Stimulated activated CD8-positive, alpha-beta memory T cell treated with anti-CD3 and anti-CD28 coated beads, Interleukin-12 subunit alpha, Interleukin-12 subunit beta, amount 100 ng/mL, for 1 hour (primary cell): ENCODE measurements around the gene TCP11L2.
A peak's percentile ranks its signal among the peaks of the same experiment; 100 is the strongest.
"Not testable (repeated sequence)": the region's sequence is repeated elsewhere in the genome, so short reads cannot be mapped to it uniquely, and the experiment has no call there.

Source experiments
- DNase-seq: peaks from one replicate; pipeline ENCODE4 v3.0.0-alpha.2; 2020; ENCODE audit warnings: low read depth

The TCP11L2 gene

DNA sequence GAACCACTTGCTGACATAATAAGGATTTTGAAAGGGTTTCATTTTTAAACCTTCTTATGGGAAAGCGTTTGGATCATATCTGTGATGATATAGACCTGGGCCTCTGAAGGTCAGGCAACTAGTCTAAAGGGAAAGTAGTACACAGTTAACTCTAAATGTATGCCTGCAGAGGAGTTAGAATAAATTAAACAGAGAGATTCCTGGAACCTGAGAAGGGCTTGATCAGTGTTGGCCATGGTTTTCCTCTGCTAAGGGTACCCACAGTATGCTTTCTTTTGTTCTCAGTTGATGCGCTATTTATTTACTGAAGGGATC is 40.6 kb downstream of the TCP11L2 start:
- DNase-seq = no peak

DNA sequence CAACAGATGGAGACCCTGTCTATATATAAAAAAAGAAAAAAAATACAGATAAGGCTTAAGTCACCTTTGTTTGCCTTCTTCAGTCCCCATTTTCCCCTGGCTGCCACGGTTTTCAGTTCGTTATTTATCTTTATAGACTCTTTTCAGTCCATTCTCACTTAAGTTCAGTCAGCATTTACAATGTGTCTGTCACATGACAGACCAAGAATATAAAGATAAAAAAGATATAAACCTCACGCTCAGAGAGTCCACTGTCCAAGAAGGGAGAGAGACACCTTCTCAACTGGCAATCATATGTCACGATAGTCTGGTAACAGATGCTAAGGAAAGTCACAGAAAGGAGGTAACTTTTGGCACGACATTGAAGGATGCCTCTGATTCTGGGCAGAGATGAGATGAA is 41.6 kb downstream of the TCP11L2 start:
- no peak for DNase-seq

DNA sequence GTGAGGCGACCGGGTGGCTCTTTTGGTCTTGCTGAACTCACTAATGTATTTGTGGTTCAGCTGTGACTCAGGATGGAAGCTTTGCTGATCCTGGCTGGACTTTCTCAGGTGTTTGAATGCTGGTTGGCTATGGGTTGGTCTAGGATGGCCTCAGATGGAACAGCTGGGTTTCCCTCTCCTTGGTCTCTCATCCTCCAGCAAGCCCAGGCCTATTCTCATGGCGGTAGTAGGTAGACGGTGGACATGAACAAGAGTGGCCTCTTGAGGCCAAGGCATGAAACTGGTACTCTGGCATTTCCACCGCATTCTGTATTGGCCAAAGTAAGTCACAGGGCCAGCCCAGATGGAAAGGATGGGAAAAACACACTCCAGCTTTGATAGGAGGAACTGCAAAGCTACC is 43.2 kb downstream of the TCP11L2 start:
- no peak for DNase-seq

DNA sequence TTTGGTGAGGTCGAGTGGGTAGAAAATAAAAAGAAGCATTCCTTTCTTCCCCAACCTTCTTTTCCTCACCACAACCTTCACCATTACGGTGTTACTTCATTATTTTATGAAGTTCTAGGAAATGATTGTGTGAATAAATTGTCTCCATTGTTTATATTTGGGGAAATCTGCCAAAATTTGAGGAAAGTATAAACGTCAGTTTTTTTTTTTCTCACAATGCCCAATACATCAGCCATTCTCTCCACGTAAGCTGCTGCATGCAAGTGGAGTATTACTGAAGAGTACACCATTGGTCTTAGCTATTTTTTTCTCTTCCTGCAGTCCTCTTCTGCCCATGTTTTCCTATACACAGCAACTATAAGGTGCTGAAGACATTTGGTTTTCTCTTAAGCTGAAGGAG is 45.9 kb downstream of the TCP11L2 start:
- no peak for DNase-seq

DNA sequence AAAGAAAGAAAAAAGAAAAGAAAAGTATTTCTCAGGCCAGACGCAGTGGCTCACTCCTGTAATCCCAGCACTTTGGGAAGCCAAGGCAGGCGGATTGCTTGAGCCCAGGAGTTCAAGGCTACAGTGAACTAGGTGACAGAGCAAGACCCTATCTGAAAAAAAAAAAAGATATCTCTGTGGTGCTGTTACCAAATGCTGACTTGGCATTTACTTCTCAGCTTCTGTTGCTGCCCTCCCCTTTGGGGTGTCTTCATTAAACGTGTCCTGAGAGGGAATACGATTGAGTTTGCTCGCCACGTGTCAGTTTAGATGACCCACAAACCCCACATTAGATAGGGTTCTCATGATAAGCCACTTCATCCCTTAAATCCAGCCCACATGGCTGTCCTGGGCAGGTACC is 50.6 kb downstream of the TCP11L2 start:
- no peak for DNase-seq

DNA sequence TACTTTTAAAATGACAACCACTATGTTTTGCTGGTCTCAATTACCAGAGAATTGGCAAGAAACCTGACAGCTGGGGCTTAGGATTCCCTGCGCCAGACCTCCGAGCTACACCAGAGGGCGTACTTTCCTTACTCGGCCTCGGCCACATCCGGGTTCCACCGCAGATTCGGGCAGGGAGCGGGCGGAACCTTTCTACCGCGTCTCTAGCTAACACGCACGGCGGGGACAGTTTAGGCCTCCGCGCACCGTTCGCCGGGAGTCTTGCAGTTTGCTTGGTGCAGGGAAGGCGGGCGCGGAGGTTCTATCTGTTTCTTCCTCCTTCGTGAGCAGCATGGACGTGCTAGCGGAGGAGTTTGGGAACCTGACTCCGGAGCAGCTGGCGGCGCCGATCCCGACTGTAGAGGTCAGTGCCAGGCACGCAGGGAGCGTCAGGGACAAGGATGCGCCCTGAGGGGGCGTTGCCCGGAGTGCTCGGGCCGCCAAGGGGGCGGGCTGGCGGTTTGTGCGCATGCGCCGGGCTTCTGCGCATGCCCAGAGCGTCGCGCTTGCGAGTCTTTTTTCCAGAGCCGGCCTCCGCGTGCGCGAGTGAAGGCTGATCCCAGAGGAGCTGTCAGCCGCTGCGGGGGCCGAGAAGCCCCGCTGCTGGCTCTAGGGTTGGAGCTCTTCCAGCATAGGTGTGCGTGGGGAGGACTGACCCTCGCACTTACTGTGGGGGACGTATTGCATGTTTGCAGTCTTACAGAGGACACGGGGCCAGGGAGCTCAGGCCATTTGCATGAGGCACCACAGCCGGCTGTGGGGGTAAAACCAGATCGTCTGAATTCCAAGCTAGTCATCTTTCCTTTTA is 55.2 kb downstream of the TCP11L2 start, which contains the start of gene POLR3B:
TSS of gene POLR3B (plus strand) at position 200 of the 847 bp plus-strand sequence. CDS start at position 332, 132 bp downstream.
- DNase-seq = peak; percentile 94

DNA sequence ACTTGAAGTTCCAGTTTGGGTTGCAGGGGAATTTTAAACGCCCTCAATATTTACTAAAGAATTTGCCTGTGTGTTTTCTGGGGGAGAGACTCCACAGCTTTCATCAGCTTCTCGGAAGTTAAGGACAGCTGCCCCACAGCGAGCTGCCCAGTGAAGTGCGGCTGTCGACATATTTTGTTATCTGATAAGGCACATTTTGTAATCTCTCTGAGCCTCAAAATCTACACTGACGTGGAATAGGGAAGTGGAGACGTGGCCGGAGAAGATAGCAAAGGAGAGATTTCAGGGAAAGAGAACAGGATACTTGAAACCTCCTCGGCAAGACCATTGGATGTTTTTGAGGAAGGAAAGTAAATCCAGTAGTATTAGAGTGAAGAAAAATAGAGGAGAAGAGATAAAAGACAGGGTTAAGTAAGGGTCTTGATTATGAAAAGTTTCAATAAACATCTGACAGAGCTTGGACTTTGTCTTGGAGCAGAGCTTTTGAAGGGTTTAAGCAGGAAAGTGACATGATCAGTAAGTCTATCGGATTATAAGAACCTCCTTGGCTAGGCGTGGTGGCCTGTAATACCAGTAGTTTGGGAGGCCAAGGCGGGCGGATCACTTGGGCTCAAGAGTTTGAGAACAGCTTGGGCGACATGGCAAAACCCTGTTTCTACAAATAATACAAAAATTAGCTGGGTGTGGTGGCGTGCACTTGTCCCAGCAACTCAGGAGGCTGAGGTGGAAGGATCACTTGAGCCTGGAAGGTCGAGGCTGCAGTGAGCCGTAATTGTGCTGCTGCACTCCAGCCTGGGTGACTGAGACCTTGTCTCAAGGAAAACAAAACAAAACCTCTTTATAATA is 56.1 kb downstream of the TCP11L2 start:
- no peak for DNase-seq

DNA sequence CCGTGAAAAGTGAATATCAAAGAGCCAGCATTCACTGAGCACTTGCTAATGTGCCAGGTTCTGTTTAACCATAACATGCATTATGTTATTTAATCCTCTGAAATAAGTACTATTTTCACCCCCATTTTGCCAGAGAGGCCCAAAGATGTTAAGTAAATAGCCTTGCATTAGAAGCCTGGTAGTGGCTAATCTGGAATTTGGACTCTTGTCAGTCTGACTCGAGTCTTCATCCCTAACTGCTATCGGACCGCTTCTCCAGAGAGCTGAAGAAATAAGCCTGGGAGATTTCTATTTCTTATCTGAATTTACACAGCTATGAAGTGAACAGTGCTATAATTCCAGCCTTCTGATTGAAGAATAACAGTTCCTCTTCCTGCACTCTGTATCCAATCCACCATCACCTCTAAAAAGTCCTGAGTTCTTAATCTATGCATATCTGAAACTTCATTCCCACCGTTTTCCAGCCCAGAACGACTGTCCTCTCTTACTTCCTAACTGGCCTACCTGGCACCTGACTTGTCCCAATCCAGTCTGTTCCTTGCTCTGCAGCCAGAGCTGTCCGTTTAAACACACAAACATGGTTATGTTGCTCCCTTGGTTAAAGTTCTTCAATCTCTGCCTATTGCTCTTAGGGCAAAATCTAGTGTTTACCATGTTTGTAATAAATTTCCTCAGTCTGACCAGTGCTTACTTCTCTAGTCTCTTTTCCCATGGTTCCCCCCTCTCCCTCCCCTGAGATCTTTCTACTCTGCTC is 57.3 kb downstream of the TCP11L2 start:
- DNase-seq = no peak

DNA sequence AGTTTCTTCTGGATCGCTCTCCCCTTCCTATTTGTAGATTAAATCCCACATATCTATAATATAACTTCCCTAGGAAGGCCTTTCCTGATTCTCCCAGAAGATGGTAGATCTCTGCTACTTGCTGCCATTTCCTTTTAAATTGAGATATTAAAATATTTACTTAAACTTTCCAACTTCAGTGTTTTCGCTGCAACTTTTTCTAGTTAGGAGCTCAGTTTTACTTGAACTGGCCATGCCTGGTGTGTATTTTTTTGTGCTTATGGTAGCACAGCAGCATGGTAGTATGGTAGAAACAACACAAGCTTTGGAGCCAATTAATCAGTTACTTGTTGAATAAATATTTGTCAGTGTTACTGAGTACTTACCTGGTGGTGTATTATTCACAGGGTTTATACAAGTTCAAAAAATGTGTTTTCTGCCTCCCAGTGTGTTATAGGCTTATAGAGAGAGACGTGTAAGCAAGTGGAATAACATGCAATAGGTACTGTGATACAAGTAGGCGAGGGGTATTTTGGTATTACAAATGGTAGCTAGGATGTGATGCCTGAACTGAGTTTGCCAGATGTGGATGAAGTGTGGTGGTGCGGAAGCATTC is 58.0 kb downstream of the TCP11L2 start:
- no peak for DNase-seq

DNA sequence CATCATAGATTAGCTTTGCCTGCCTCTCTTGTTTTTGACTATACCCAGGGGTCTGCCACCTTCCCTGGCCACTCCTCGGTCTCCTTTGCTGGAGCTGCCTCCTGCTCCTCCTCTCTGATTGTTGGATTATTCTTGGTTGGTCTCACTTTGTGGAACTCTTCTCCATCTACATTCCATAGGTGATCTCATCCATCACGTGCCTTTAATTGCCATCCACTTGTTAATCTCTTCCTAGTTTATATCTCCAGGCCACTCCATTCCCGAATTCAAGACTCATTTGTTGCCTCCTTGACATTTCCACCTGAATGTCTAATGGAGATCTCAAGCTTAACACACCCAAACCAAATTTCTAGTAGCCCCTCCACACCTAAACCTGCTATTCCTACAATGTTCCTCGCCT is 60.4 kb downstream of the TCP11L2 start:
- no peak for DNase-seq

DNA sequence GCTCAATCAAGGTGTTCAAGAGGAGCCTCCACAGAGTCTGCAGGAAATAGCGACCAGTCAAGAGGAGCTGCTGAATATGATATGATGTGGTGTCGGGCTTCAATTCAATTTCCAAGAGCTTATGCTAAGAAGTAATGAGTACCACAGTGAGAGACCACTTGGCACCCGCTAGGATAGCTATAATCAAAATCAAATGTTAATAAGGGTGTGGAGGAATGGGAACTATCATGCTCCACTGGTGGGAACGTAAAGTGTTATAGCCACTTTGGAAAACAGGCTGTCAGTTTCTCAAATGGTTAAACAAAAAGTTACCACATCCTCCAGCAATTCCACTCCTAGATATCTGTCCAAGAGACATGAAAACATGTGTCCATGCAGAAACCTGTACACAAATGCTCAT is 61.7 kb downstream of the TCP11L2 start:
- DNase-seq = no peak

DNA sequence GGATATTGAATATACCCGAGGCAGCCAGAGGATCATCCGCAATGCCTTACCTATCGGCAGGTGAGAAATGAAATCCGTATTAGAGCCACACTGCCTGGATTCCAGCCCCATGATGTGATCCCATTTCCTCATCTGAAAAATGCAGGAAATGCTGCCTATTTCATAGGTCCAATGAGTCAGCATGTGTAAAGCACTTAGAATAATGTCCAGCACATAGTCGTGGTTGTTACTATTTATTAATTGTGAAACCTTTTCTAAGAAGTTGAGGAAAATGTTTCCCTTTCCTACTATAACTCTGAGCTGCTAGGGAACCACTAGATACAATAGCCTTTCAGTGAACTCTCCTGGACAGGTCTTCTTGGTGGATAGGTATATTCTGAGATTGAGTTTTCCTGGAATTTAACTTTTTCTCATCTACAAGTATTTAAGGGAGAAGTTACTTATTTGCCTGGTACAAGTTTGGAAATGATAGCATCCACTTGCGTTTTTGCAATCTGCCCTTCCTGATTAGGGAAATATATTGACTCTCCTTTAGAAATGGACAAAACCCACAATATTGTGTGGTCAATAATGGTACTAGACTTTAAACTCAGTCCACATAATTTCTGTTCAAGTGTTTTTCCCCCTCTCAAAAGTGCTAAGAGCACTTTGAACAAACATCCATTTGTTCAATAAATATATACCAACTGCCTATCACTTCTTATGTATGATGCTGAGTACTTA is 67.3 kb downstream of the TCP11L2 start:
- DNase-seq = no peak

DNA sequence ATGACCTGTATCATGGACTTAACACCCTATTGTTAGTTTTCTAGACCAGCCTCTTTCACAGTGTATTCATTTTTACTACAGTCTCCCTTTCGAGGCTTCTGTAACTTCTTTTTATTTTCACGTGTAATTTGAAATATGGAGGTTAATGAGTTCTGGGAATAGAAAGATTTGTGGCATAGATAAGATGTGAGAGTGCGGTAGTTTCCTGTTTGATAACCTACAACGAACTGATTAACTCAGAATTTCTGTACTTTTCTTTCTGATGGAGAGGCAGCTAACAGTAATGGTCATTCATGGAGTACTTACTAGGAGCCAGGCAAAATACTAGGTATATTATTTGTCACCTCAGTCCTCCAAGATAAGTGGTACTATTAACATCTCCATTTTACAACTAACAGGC is 76.3 kb downstream of the TCP11L2 start:
- DNase-seq = no peak

DNA sequence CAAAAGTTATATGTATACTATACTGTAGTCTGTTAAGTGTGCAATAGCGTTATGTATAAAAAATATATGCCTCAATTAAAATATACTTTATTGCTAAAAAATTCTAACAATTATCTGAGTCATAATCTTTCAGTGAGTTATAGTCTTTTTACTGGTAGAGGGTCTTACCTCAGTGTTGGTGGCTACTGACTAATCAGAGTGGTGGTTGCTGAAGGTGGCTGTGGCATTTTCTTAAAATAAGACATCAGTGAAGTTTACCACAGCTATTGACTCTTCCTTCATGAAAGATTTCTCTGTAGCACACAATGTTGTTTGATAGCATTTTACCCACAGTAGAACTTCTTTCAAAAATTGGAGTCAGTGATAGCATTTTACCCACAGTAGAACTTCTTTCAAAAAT is 78.4 kb downstream of the TCP11L2 start:
- no peak for DNase-seq

DNA sequence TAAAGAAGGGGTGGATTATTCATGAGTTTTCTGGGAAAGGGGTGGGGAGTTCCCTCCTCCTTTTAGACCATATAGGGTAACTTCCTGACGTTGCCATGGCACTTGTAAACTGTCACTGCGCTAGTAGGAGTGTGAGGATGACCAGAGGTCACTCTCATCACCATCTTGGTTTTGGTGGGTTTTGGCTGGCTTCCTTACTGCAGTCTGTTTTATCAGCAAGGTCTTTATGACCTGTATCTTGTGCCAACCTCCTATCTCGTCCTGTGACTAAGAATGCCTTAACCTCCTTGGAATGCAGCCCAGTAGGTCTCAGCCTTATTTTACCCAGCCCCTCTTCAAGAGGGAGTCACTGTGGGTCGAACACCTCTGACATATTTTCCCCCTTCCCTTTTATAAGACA is 79.3 kb downstream of the TCP11L2 start:
- not testable (repeated sequence) for DNase-seq

DNA sequence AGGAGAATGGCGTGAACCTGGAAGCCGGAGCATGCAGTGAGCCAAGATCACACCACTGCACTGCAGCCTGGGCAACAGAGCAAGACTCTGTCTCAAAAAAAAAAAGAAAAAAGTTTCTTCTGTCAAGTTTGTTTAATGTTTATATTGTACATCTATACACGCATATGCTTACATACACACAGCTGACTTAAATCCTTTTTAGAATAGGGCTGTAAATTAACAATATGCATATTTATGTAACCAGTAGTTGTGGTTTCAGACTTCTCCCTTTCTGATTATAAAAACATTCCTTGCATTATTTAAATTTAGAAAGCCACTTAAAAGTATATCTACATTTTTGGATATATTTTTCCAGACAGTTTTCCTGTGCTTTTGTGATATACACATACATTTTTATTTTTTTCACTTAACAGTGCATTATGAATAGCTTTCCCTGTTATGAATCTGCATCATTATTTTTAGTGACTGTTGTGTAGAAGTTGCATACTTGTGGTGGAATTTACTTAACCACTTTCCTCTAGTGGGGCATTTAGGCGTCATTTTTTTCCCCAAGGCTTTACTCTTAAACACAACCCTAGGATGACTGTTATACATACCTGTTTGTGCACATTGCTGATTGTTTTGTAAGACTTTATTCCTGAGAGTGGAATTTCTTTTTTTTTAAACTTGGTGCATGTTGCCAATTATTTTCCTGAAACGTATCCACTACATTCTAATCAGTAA is 84.4 kb downstream of the TCP11L2 start:
- DNase-seq = no peak

DNA sequence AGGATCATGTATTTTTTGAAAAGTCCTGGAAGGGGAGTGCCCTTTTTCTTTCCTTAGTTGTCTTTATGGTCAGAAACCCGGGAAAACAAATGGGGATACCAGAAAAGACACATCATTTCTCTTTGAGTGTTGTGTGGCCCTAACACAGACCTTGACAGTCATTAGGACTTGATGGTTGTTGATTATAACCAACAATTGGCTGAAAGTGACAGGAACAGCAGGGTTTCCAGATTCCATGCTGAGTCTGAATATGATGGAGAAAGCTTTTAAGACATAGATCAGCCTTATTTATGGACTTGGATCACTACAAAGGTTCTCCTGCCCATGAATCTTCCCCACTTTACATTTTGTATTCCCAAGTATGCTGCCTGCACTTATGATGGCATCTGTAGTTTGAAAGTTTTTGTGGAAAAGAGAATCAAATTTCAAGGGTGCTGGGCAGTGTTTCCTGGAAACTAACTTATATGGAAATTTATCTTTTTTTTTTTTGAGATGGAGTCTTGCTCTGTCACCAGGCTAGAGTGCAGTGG is 85.4 kb downstream of the TCP11L2 start:
- no peak for DNase-seq

DNA sequence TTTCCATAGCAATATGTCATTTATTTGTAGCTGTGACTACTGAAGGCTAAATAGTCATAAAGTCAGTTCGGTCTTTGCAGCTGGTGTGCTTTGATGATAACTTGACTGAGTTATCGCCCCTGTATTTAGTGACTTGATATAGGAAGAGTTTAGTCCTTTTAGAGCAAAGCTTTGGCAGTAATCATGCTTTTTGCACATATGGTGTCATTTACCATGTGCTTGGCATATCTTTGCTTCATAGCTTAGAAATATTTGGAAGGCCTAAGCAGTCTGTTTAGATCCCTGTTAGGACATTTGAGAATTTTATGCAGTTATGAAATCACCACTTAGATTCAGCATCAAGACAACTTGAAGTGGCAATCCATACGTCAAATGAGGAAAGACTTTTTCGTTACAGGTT is 86.6 kb downstream of the TCP11L2 start:
- DNase-seq = no peak

DNA sequence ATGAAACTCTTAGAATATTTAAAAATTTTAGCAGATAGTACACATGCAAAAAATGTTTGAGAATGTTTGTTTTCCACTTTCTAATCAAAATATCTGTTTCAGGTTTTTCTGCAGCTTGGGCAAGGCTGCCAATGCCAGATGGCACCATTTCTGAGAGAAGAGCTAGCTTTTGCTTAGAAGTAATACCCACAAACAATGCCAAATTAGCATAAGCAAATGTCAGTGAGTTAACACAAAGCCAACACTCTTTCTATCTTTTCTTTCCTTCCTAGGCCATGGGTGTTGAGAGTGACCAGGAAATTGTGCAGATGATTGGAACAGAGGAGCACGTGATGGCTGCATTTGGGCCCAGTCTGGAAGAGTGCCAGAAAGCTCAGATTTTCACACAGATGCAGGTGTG is 90.2 kb downstream of the TCP11L2 start:
- no peak for DNase-seq
